A673 (cell line): ENCODE results near the gene TSHZ1. TPM values are rescaled to one million over a fixed set of nuclear protein-coding genes. Genes with fewer than 3 reads are reported as not detected.

ENCODE experiments used
- BruUV-seq: library from RNA; stranded (reverse); fragments of 400-500 nt; replicated peaks from 2 replicates; lab custom pipeline; 2021; lab: Mats Ljungman, UMichigan
- CTCF ChIA-PET: fragments of 300-600 bp; sonication (Branson Sonifier 250); formaldehyde crosslinking; loops from one replicate; lab custom pipeline; 2022; ENCODE audit warnings: antibody characterized with exemption; lab: Charles Lee
- POLR2A ChIA-PET: fragments of 300-600 bp; sonication (Branson Sonifier 250); formaldehyde crosslinking; loops from one replicate; lab custom pipeline; 2022; ENCODE audit warnings: antibody characterized with exemption; ENCODE audit not compliant: low non-redundant PET; lab: Charles Lee
- DNase-seq: peaks from one replicate; pipeline ENCODE4 v3.0.0-alpha.2; 2015; ENCODE audit warnings: low spot score
- H3K27ac ChIP-seq: fragments of 200-600 bp; sonication (generic); 2 replicates; pipeline ENCODE4 v1.5.1; 2016; ENCODE audit warnings: mixed run types, low read depth, mild to moderate bottlenecking, mixed read lengths, antibody characterized with exemption, low read length; ENCODE audit not compliant: poor library complexity, severe bottlenecking
- H3K27me3 ChIP-seq: fragments of 200-600 bp; sonication (generic); replicated peaks from 2 replicates; pipeline ENCODE4 v1.6.1; 2017; ENCODE audit warnings: mixed run types, low read depth, mild to moderate bottlenecking, mixed read lengths, antibody characterized with exemption, low read length; ENCODE audit not compliant: insufficient read depth, poor library complexity
- H3K36me3 ChIP-seq: fragments of 200-600 bp; sonication (generic); 2 replicates; pipeline ENCODE4 v1.6.1; 2016; ENCODE audit warnings: mixed run types, mild to moderate bottlenecking, mixed read lengths, antibody characterized with exemption, low read length; ENCODE audit not compliant: insufficient read depth, poor library complexity, severe bottlenecking
- H3K4me1 ChIP-seq: fragments of 200-600 bp; sonication (generic); 2 replicates; pipeline ENCODE4 v1.6.1; 2017; ENCODE audit warnings: mixed run types, mild to moderate bottlenecking, mixed read lengths, antibody characterized with exemption, low read length; ENCODE audit not compliant: insufficient read depth, poor library complexity, severe bottlenecking
- H3K4me3 ChIP-seq: fragments of 200-600 bp; sonication (generic); 2 replicates; pipeline ENCODE4 v1.5.1; 2016; ENCODE audit warnings: low read depth, mixed run types, mild to moderate bottlenecking, mixed read lengths, low read length; ENCODE audit not compliant: poor library complexity, severe bottlenecking
- H3K9me3 ChIP-seq: fragments of 200-600 bp; sonication (generic); 2 replicates; pipeline ENCODE4 v1.6.1; 2016; ENCODE audit warnings: mixed run types, low read depth, mild to moderate bottlenecking, mixed read lengths, antibody characterized with exemption, low read length; ENCODE audit not compliant: poor library complexity, severe bottlenecking
- CTCF ChIP-seq: fragments of 300-800, 200-600 bp; sonication (generic); conservative IDR thresholded peaks from 2 replicates; pipeline ENCODE4 v1.5.1; 2017; ENCODE audit warnings: low read depth, mild to moderate bottlenecking, antibody characterized with exemption, low read length, moderate library complexity, mixed read lengths
- EZH2 ChIP-seq: fragments of 200-600 bp; sonication (generic); IDR thresholded peaks from 2 replicates; pipeline ENCODE4 v1.6.1; 2017; ENCODE audit warnings: borderline replicate concordance, low read depth, mild to moderate bottlenecking, mixed read lengths, antibody characterized with exemption, low read length; ENCODE audit not compliant: poor library complexity, severe bottlenecking
- intact Hi-C: fragments of 100-400 bp; cut with micrococcal nuclease; formaldehyde crosslinking; loops from one replicate; pipeline ENCODE4 v1.10.0; 2022; ENCODE audit not compliant: unreplicated experiment
- total RNA-seq: library from RNA; stranded (reverse); gene quantifications from 2 replicates; pipeline ENCODE4 v1.2.3, GENCODE V29; 2021

TSHZ1 gene
- total RNA-seq, 1 experiment from 2014 or later: 1.8 TPM

- Histone ChIP-seq H3K27ac (no peak overlapping the region), H3K4me3 (no peak overlapping the region), H3K9me3 (no peaks in the 10 kb centered on the region), H3K4me1 (no peaks in the 10 kb centered on the region), H3K36me3 (no peaks in the 10 kb centered on the region), H3K27me3 (peaks cover 23% of the 10 kb centered on the region)
- intact Hi-C loops: no loop called here
- no peak for TF ChIP-seq EZH2
- TF ChIP-seq CTCF: no peak
- BruUV-seq: no TSS peak
- ChIA-PET POLR2A (no interaction called here), CTCF (no interaction called here)
- no peak for DNase-seq
These were observed 10.5 kb upstream of the TSHZ1 start for GRCh38 chr18:75200071-75200470.

- ChIA-PET CTCF (no interaction called here), POLR2A (no interaction called here)
- Histone ChIP-seq H3K27me3 (peaks cover 29% of the 10 kb centered on the region), H3K4me1 (no peaks in the 10 kb centered on the region), H3K27ac (no peak overlapping the region), H3K4me3 (no peak overlapping the region), H3K36me3 (no peaks in the 10 kb centered on the region), H3K9me3 (no peaks in the 10 kb centered on the region)
- no peak for DNase-seq
- intact Hi-C loops: no loop called here
- TF ChIP-seq CTCF (no peak), EZH2 (no peak)
- BruUV-seq: no TSS peak
These were observed 9.9 kb upstream of the TSHZ1 start for GRCh38 chr18:75200605-75201280.

- TF ChIP-seq CTCF (no peak), EZH2 (no peak)
- ChIA-PET POLR2A (no interaction called here), CTCF (no interaction called here)
- Histone ChIP-seq H3K36me3 (no peaks in the 10 kb centered on the region), H3K27ac (no peak overlapping the region), H3K9me3 (no peaks in the 10 kb centered on the region), H3K27me3 (peaks cover 38% of the 10 kb centered on the region), H3K4me1 (no peaks in the 10 kb centered on the region), H3K4me3 (no peak overlapping the region)
- no TSS peak for BruUV-seq
- intact Hi-C loops: no loop called here
- DNase-seq: no peak
These were observed 9.0 kb upstream of the TSHZ1 start for GRCh38 chr18:75201282-75202270.
